ENCODE data around the gene FGGY.
"Not testable (repeated sequence)": the region's sequence is repeated elsewhere in the genome, so short reads cannot be mapped to it uniquely, and the experiment has no call there.

FGGY gene

DNA sequence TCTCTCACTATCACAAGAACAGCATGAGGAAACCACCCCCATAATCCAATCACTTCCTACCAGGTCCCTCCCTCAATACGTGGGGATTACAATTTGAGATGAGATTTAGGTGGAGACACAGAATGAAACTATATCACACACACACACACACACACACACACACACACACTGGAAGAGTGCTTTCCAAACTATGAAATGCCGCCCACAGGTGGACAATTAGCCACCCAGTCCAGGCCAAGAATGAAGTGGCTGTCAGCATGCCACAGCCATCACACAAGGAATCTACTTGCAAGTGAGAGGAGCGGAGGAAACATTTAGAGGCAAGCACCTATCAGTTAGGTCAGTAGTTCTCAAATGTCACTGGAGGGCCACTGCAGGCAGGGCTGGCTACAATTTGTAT, 412.4 kb downstream of the FGGY start:
- ChIA-PET POLR2A (no interaction called here), CTCF (no interaction called here)
- no peak for TF ChIP-seq ZNF558 (tag by site-specific recombination; IDR thresholded peaks at IDR 0.05)
- no peak for TF ChIP-seq ZNF18 (tag by site-specific recombination; IDR thresholded peaks at IDR 0.05)
- peak; percentile 92 for TF ChIP-seq EGR2 (tag by site-specific recombination; IDR thresholded peaks at IDR 0.05; ENCODE audit: low read depth)
- peak; percentile 90 for TF ChIP-seq ZFHX2 (tag by site-specific recombination; conservative IDR thresholded peaks at IDR 0.05)
- TF ChIP-seq, protein P1, sequence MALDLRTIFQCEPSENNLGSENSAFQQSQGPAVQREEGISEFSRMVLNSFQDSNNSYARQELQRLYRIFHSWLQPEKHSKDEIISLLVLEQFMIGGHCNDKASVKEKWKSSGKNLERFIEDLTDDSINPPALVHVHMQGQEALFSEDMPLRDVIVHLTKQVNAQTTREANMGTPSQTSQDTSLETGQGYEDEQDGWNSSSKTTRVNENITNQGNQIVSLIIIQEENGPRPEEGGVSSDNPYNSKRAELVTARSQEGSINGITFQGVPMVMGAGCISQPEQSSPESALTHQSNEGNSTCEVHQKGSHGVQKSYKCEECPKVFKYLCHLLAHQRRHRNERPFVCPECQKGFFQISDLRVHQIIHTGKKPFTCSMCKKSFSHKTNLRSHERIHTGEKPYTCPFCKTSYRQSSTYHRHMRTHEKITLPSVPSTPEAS (tag by site-specific recombination; IDR thresholded peaks at IDR 0.05): 0 out of 2 replicates have a peak, but pooled peaks have one; percentile 18
- no peak for TF ChIP-seq ZSCAN30 (tag by site-specific recombination; IDR thresholded peaks at IDR 0.05)
- H3K27ac ChIP-seq (ENCODE audit: extremely low read depth, low read depth, low read length): no peak overlapping the region
- no peaks in the 10 kb centered on the region for H3K36me3 ChIP-seq (ENCODE audit: control insufficient read depth in 2 of 2, insufficient read depth in 1 of 2, low read length in 2 of 2)
- no peaks in the 10 kb centered on the region for H3K4me1 ChIP-seq (ENCODE audit: control insufficient read depth, insufficient read depth, low read length)
- H3K4me3 ChIP-seq (ENCODE audit: low read depth, low read length): no peak overlapping the region
- no peaks in the 10 kb centered on the region for H3K9me3 ChIP-seq (ENCODE audit: control insufficient read depth, insufficient read depth, low read depth, low read length)

DNA sequence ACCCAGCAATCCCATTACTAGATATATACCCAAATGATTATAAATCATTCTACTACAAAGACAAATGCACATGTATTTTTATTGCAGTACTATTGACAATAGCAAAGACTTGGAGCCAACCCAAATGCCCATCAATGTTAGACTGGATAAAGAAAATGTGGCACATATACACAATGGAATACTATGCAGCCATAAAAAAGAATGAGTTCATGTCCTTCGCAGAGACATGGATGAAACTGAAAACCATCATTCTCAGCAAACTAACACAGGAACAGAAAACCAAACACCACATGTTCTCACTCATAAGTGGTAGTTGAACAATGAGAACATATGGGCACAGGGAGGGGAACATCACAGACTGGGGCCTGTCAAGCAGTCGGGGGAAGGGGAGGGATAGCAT, 414.0 kb downstream of the FGGY start:
- H3K4me3 ChIP-seq (ENCODE audit: low read depth, low read length); H3K4me1 ChIP-seq (ENCODE audit: control insufficient read depth, insufficient read depth, low read length); POLR2A ChIA-PET; H3K36me3 ChIP-seq (ENCODE audit: control insufficient read depth in 2 of 2, insufficient read depth in 1 of 2, low read length in 2 of 2); H3K9me3 ChIP-seq (ENCODE audit: control insufficient read depth, insufficient read depth, low read depth, low read length); H3K27ac ChIP-seq (ENCODE audit: extremely low read depth, low read depth, low read length); CTCF ChIA-PET: not testable (repeated sequence)
- peak; percentile 84 for TF ChIP-seq ZNF146 (tag by site-specific recombination; IDR thresholded peaks at IDR 0.05)

DNA sequence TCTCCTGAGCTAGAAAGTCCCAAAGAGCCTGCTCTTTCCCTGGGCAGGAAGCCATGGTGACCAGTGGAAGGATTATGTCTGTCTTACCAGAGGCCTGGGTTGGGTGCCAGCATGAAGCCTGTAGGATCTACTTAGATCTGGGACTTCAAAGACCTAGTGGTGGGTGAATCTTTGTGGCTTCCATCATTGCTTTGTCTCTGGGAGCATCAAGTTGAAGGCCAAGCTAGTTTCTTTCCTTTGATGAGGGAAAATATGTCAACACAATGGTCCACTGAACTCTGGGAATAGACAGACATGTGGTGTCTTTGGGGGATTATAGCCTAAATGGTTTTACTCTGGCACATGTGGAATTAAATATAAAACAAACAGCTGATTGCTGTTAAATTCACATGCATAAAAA, 417.3 kb downstream of the FGGY start:
- H3K4me1 ChIP-seq (ENCODE audit: control insufficient read depth, insufficient read depth, low read length): no peaks in the 10 kb centered on the region
- CTCF ChIA-PET: interaction anchor here (0.6 to 2.2 kb wide), 5 partner anchors 15 to 972 kb away, joined by 3 to 8 read pairs (median 5); no protein-coding TSS in a partner anchor
- H3K4me3 ChIP-seq (ENCODE audit: low read depth, low read length): no peak overlapping the region
- no peak overlapping the region for H3K27ac ChIP-seq (ENCODE audit: extremely low read depth, low read depth, low read length)
- POLR2A ChIA-PET: interaction anchor here (0.5 kb wide), 1 partner anchor 274 kb away, joined by 3 read pairs; no protein-coding TSS in a partner anchor
- no peaks in the 10 kb centered on the region for H3K9me3 ChIP-seq (ENCODE audit: control insufficient read depth, insufficient read depth, low read depth, low read length)
- TF ChIP-seq ZBTB7A (tag by site-specific recombination; IDR thresholded peaks at IDR 0.05; ENCODE audit: low read depth) (no peak), ZFP69B (tag by site-specific recombination; IDR thresholded peaks at IDR 0.05) (no peak)
- H3K36me3 ChIP-seq (ENCODE audit: control insufficient read depth in 2 of 2, insufficient read depth in 1 of 2, low read length in 2 of 2): no peaks in the 10 kb centered on the region

DNA sequence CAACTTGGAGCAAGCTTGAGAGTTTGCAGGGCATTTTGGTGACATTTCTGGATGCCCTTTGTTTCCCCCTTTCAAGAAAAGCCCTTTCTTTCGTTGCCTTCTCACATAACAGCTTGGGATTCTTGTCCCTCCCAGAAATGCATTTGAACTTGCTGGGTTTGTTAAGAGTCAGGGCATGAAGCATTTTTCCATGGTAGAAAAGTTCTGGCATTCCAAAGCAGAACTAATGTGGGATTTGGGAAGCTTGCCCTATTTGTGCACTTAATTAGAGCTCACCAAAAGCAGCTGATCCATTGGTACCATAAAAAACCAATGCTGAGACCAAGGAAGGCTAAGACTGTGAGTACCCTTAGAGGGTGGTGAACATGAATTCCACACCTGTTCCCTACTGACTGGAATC, 418.1 kb downstream of the FGGY start:
- CTCF ChIA-PET: interaction anchor here (2.2 kb wide), 1 partner anchor 16 kb away, joined by 8 read pairs; no protein-coding TSS in a partner anchor
- Histone ChIP-seq H3K9me3 (ENCODE audit: control insufficient read depth, insufficient read depth, low read depth, low read length) (no peaks in the 10 kb centered on the region), H3K36me3 (ENCODE audit: control insufficient read depth in 2 of 2, insufficient read depth in 1 of 2, low read length in 2 of 2) (no peaks in the 10 kb centered on the region), H3K4me1 (ENCODE audit: control insufficient read depth, insufficient read depth, low read length) (no peaks in the 10 kb centered on the region), H3K4me3 (ENCODE audit: low read depth, low read length) (no peak overlapping the region), H3K27ac (ENCODE audit: extremely low read depth, low read depth, low read length) (no peak overlapping the region)
- no peak for TF ChIP-seq WT1 (tag by site-specific recombination; IDR thresholded peaks at IDR 0.05)
- TF ChIP-seq KLF16 (tag by site-specific recombination; IDR thresholded peaks at IDR 0.05): no peak
- TF ChIP-seq, protein P2, sequence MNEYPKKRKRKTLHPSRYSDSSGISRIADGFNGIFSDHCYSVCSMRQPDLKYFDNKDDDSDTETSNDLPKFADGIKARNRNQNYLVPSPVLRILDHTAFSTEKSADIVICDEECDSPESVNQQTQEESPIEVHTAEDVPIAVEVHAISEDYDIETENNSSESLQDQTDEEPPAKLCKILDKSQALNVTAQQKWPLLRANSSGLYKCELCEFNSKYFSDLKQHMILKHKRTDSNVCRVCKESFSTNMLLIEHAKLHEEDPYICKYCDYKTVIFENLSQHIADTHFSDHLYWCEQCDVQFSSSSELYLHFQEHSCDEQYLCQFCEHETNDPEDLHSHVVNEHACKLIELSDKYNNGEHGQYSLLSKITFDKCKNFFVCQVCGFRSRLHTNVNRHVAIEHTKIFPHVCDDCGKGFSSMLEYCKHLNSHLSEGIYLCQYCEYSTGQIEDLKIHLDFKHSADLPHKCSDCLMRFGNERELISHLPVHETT (tag by site-specific recombination; IDR thresholded peaks at IDR 0.05): no peak
- TF ChIP-seq IKZF3 (tag by site-specific recombination; IDR thresholded peaks at IDR 0.05): no peak
- no peak for TF ChIP-seq ZNF398 (tag by site-specific recombination; IDR thresholded peaks at IDR 0.05)
- TF ChIP-seq KLF9 (tag by site-specific recombination; IDR thresholded peaks at IDR 0.05; ENCODE audit: low read depth): no peak
- TF ChIP-seq, protein P3, sequence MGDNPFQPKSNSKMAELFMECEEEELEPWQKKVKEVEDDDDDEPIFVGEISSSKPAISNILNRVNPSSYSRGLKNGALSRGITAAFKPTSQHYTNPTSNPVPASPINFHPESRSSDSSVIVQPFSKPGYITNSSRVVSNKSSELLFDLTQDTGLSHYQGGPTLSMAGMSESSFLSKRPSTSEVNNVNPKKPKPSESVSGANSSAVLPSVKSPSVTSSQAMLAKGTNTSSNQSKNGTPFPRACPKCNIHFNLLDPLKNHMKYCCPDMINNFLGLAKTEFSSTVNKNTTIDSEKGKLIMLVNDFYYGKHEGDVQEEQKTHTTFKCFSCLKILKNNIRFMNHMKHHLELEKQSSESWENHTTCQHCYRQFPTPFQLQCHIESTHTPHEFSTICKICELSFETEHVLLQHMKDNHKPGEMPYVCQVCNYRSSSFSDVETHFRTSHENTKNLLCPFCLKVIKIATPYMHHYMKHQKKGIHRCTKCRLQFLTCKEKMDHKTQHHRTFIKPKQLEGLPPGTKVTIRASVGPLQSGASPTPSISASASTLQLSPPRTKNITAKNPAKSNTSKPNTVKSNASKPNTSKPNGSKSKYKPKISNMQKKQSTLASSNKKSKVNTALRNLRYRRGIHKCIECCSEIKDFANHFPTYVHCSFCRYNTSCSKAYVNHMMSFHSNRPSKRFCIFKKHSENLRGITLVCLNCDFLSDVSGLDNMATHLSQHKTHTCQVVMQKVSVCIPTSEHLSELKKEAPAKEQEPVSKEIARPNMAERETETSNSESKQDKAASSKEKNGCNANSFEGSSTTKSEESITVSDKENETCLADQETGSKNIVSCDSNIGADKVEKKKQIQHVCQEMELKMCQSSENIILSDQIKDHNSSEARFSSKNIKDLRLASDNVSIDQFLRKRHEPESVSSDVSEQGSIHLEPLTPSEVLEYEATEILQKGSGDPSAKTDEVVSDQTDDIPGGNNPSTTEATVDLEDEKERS (tag by site-specific recombination; IDR thresholded peaks at IDR 0.05): no peak
- POLR2A ChIA-PET: no interaction called here

All from HEK293 (cell line).